GM12878 (cell line): ENCODE results near the gene OR10H1.
"Not testable (repeated sequence)": the region's sequence is repeated elsewhere in the genome, so short reads cannot be mapped to it uniquely, and the experiment has no call there.

ENCODE experiments used
- CHD4 ChIP-seq: fragments of 200-600 bp; sonication (generic); IDR thresholded peaks from 2 replicates; pipeline ENCODE4 v1.6.1; 2016; ENCODE audit warnings: mild to moderate bottlenecking
- GABPA ChIP-seq: IDR thresholded peaks from 2 replicates; pipeline ENCODE4 v1.6.1; 2014; ENCODE audit warnings: antibody characterized with exemption, low read depth, mild to moderate bottlenecking, inconsistent platforms
- NFIC ChIP-seq: IDR thresholded peaks from 2 replicates; pipeline ENCODE4 v1.6.1; 2012; ENCODE audit warnings: low read depth, mild to moderate bottlenecking, inconsistent platforms, low read length, moderate library complexity
- NFYB ChIP-seq: IDR thresholded peaks from 2 replicates; pipeline ENCODE4 v1.6.1; 2011; ENCODE audit warnings: low read depth, mild to moderate bottlenecking, low read length, improper control_type of control experiment, moderate library complexity; ENCODE audit not compliant: insufficient read depth
- POLR2AphosphoS5 ChIP-seq: IDR thresholded peaks from 2 replicates; pipeline ENCODE4 v1.6.1; 2011; ENCODE audit warnings: mild to moderate bottlenecking, low read length, inconsistent platforms
- SMAD1 ChIP-seq: fragments of 450-650 bp; IDR thresholded peaks from 2 replicates; pipeline ENCODE4 v1.6.1; 2018; ENCODE audit warnings: mild to moderate bottlenecking, low read depth; ENCODE audit not compliant: partially characterized antibody
- TCF12 ChIP-seq: IDR thresholded peaks from 2 replicates; pipeline ENCODE4 v1.6.1; 2011; ENCODE audit warnings: low read depth, mild to moderate bottlenecking, low read length
- TF ChIP-seq, protein P1 (sequence below), 3 experiments: IDR thresholded peaks in 2 of 3; conservative IDR thresholded peaks in 1 of 3; 2 replicates each; pipeline ENCODE4 v1.5.1; 2011; ENCODE audit warnings: low read depth in 3 of 3, low read length in 3 of 3, mild to moderate bottlenecking in 3 of 3, control low read depth in 2 of 3, moderate library complexity in 2 of 3, inconsistent platforms in 1 of 3, mixed read lengths in 1 of 3; ENCODE audit not compliant: control insufficient read depth in 2 of 3, insufficient read depth in 1 of 3; ENCODE audit errors: extremely low read depth in 1 of 3
- TF ChIP-seq, protein P2 (sequence below): IDR thresholded peaks from 2 replicates; pipeline ENCODE4 v1.6.1; 2012; ENCODE audit warnings: mild to moderate bottlenecking, low read depth, low read length
- TF ChIP-seq, protein P3 (sequence below): IDR thresholded peaks from 2 replicates; pipeline ENCODE4 v1.6.1; 2011; ENCODE audit warnings: low read depth, mild to moderate bottlenecking, low read length, moderate library complexity, borderline replicate concordance; ENCODE audit errors: extremely low read depth

DNA sequence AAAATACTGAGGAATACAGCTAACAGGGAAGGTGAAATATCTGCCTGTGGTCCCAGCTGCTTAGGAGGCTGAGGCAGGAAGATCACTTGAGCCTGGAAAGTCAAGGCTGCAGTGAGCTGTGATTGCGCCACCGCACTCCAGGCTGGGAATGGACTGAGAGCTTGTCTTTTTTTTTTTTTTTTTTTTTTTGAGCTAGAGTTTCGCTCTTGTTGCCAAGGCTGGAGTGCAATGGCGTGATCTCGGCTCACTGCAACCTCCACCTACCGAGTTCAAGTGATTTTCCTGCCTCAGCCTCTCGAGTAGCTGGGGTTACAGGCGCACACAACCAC is 28.4 kb upstream of the OR10H1 start:
- not testable (repeated sequence) for TF ChIP-seq CHD4, NFIC, NFYB, TCF12, POLR2AphosphoS5, SMAD1, GABPA
- TF ChIP-seq, protein P1, sequence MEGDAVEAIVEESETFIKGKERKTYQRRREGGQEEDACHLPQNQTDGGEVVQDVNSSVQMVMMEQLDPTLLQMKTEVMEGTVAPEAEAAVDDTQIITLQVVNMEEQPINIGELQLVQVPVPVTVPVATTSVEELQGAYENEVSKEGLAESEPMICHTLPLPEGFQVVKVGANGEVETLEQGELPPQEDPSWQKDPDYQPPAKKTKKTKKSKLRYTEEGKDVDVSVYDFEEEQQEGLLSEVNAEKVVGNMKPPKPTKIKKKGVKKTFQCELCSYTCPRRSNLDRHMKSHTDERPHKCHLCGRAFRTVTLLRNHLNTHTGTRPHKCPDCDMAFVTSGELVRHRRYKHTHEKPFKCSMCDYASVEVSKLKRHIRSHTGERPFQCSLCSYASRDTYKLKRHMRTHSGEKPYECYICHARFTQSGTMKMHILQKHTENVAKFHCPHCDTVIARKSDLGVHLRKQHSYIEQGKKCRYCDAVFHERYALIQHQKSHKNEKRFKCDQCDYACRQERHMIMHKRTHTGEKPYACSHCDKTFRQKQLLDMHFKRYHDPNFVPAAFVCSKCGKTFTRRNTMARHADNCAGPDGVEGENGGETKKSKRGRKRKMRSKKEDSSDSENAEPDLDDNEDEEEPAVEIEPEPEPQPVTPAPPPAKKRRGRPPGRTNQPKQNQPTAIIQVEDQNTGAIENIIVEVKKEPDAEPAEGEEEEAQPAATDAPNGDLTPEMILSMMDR (IDR thresholded peaks at IDR 0.05 in 2 of 3, conservative IDR thresholded peaks at IDR 0.05 in 1 of 3; ENCODE audit: control insufficient read depth in 2 of 3, extremely low read depth in 1 of 3, insufficient read depth in 1 of 3, low read depth in 3 of 3, low read length in 3 of 3): not testable (repeated sequence)
- TF ChIP-seq, protein P2, sequence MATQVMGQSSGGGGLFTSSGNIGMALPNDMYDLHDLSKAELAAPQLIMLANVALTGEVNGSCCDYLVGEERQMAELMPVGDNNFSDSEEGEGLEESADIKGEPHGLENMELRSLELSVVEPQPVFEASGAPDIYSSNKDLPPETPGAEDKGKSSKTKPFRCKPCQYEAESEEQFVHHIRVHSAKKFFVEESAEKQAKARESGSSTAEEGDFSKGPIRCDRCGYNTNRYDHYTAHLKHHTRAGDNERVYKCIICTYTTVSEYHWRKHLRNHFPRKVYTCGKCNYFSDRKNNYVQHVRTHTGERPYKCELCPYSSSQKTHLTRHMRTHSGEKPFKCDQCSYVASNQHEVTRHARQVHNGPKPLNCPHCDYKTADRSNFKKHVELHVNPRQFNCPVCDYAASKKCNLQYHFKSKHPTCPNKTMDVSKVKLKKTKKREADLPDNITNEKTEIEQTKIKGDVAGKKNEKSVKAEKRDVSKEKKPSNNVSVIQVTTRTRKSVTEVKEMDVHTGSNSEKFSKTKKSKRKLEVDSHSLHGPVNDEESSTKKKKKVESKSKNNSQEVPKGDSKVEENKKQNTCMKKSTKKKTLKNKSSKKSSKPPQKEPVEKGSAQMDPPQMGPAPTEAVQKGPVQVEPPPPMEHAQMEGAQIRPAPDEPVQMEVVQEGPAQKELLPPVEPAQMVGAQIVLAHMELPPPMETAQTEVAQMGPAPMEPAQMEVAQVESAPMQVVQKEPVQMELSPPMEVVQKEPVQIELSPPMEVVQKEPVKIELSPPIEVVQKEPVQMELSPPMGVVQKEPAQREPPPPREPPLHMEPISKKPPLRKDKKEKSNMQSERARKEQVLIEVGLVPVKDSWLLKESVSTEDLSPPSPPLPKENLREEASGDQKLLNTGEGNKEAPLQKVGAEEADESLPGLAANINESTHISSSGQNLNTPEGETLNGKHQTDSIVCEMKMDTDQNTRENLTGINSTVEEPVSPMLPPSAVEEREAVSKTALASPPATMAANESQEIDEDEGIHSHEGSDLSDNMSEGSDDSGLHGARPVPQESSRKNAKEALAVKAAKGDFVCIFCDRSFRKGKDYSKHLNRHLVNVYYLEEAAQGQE: not testable (repeated sequence)
- TF ChIP-seq, protein P3, sequence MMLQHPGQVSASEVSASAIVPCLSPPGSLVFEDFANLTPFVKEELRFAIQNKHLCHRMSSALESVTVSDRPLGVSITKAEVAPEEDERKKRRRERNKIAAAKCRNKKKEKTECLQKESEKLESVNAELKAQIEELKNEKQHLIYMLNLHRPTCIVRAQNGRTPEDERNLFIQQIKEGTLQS: not testable (repeated sequence)
